Neural crest cell (in vitro differentiated cells): Measurements from ENCODE around the gene CHSY3. TPM values are rescaled to one million over a fixed set of nuclear protein-coding genes. Genes with fewer than 3 reads are reported as not detected.

Experiments
- DNase-seq: peaks from one replicate; pipeline ENCODE4 v3.0.0; 2021; ENCODE audit warnings: low read depth, mixed read lengths, low spot score
- H3K27ac Mint-ChIP-seq: one replicate; pipeline ENCODE4 v1.8.0; 2021; ENCODE audit warnings: mild to moderate bottlenecking, mixed read lengths; ENCODE audit not compliant: unreplicated experiment
- H3K27me3 Mint-ChIP-seq: 2 replicates; pipeline ENCODE4 v1.8.0; 2021; ENCODE audit warnings: low read depth, mild to moderate bottlenecking, mixed read lengths
- H3K36me3 Mint-ChIP-seq: 2 replicates; pipeline ENCODE4 v1.8.0; 2021; ENCODE audit warnings: low read depth, mild to moderate bottlenecking, mixed read lengths
- H3K4me1 Mint-ChIP-seq: 2 replicates; pipeline ENCODE4 v1.8.0; 2021; ENCODE audit warnings: mixed read lengths
- H3K4me3 Mint-ChIP-seq: one replicate; pipeline ENCODE4 v1.8.0; 2021; ENCODE audit warnings: mild to moderate bottlenecking, mixed read lengths
- H3K9me3 Mint-ChIP-seq: 2 replicates; pipeline ENCODE4 v1.8.0; 2021; ENCODE audit warnings: mixed read lengths
- total RNA-seq: library from RNA; stranded (reverse); gene quantifications from 2 replicates; pipeline ENCODE4 v1.2.1, GENCODE V29; 2021
- TF ChIP-seq, protein P1 (sequence below): fragments of 200-600 bp; sonication (generic); conservative IDR thresholded peaks from 2 replicates; pipeline ENCODE4 v1.5.0; 2021; ENCODE audit warnings: antibody characterized with exemption, mild to moderate bottlenecking

The CHSY3 gene
- total RNA-seq, 1 donor from 2014 or later = 0.91 TPM

GRCh38 chr5:130002876-130003275 is 98.6 kb downstream of the CHSY3 start:
- Mint-ChIP-seq H3K4me1 (no peaks in the 10 kb centered on the region), H3K4me3 (no peak overlapping the region), H3K27ac (no peak overlapping the region), H3K36me3 (no peaks in the 10 kb centered on the region), H3K27me3 (no peaks in the 10 kb centered on the region), H3K9me3 (no peaks in the 10 kb centered on the region)
- no peak for DNase-seq
- TF ChIP-seq, protein P1, sequence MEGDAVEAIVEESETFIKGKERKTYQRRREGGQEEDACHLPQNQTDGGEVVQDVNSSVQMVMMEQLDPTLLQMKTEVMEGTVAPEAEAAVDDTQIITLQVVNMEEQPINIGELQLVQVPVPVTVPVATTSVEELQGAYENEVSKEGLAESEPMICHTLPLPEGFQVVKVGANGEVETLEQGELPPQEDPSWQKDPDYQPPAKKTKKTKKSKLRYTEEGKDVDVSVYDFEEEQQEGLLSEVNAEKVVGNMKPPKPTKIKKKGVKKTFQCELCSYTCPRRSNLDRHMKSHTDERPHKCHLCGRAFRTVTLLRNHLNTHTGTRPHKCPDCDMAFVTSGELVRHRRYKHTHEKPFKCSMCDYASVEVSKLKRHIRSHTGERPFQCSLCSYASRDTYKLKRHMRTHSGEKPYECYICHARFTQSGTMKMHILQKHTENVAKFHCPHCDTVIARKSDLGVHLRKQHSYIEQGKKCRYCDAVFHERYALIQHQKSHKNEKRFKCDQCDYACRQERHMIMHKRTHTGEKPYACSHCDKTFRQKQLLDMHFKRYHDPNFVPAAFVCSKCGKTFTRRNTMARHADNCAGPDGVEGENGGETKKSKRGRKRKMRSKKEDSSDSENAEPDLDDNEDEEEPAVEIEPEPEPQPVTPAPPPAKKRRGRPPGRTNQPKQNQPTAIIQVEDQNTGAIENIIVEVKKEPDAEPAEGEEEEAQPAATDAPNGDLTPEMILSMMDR = no peak

DNA sequence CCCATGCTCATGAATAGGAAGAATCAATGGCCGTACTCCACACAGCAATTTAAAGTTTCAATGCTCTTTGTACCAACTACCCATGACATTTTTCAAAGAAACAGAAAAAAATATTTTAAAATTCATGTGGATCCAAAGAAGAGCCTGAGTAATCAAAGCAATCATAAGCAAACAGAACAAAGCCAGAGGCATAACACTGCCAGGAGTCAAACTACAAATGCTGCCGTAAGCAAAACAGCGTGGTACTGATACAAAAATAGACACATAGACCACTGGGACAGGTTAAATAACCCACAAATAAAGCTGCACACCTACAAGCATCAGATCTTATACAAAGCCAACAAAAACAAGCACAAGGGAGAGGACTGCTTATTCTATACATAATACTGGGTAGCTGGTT is 107.7 kb downstream of the CHSY3 start:
- TF ChIP-seq, protein P1 = no peak
- no peaks in the 10 kb centered on the region for H3K4me1 Mint-ChIP-seq
- H3K27me3 Mint-ChIP-seq = no peaks in the 10 kb centered on the region
- H3K27ac Mint-ChIP-seq = no peak overlapping the region
- H3K4me3 Mint-ChIP-seq = no peak overlapping the region
- H3K36me3 Mint-ChIP-seq = peaks cover 10% of the 10 kb centered on the region
- peaks cover 26% of the 10 kb centered on the region for H3K9me3 Mint-ChIP-seq
- DNase-seq = no peak

DNA sequence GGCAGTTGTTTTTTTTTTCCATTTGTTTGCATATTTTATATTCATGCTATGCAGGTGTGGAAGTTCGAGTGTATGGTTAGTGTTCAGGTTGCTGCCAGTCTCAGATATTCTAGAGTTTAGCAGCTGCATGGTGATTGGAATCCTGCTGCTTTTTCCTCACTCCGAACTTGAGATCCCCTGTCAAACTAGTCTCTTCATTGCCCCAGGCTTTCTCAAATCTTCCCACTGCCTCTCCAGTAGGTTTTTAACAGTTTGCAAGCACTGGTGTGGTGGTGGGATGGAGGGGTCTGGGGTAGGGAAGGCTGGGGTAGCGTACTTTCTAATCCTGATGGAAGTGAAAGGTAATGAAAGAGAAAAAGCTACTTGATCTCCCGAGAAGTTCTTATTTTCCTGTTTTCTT is 112.9 kb downstream of the CHSY3 start:
- DNase-seq = no peak
- TF ChIP-seq, protein P1 = no peak
- Mint-ChIP-seq H3K9me3 (peaks cover 6% of the 10 kb centered on the region), H3K27me3 (no peaks in the 10 kb centered on the region), H3K27ac (no peak overlapping the region), H3K4me3 (no peak overlapping the region), H3K36me3 (peaks cover 6% of the 10 kb centered on the region), H3K4me1 (peaks cover 9% of the 10 kb centered on the region)

DNA sequence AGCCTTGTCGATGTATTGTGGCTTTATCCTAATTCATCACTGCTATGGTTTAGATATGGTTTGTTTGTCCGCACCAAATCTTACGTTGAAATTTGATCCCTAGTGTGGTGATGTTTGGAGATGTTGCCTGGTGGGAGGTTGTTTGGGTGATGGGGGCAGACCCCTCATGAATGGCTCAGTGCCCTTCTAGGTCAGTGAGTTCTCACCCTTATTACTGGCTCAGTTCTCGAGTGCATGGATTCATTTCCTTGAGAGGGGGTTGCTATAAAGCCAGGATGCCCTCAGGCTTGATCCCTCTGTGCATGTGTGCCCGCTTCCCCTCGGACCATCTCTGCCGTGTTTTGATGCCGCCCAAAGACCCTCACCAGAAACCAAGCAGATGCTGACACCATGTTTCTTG is 114.4 kb downstream of the CHSY3 start:
- Mint-ChIP-seq H3K9me3 (peaks cover 6% of the 10 kb centered on the region), H3K27ac (peak overlapping the region; percentile 28), H3K36me3 (peaks cover 6% of the 10 kb centered on the region), H3K27me3 (no peaks in the 10 kb centered on the region), H3K4me3 (no peak overlapping the region), H3K4me1 (peaks cover 9% of the 10 kb centered on the region)
- TF ChIP-seq, protein P1 = no peak
- DNase-seq = no peak

DNA sequence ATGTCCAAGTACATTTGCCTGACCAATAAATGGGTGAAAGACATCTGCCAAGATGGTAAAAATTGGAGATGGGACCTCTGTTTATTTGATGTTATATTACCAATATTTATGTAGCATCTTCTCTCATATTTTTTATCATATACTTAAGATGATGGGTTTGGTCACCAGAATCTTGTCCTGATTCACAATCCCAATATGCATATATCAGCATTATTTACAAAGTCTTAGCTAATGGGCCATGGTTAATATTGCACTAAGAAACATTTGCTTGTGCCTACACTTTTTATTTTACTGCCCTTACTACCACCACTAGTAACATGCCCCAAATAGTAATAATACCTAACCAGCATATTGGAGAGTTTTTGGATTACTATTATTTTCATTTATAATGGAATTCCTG is 116.7 kb downstream of the CHSY3 start:
- Mint-ChIP-seq H3K27ac (no peak overlapping the region), H3K27me3 (no peaks in the 10 kb centered on the region), H3K4me1 (peaks cover 9% of the 10 kb centered on the region), H3K4me3 (no peak overlapping the region), H3K36me3 (peaks cover 2% of the 10 kb centered on the region), H3K9me3 (no peaks in the 10 kb centered on the region)
- no peak for DNase-seq
- TF ChIP-seq, protein P1 = no peak

DNA sequence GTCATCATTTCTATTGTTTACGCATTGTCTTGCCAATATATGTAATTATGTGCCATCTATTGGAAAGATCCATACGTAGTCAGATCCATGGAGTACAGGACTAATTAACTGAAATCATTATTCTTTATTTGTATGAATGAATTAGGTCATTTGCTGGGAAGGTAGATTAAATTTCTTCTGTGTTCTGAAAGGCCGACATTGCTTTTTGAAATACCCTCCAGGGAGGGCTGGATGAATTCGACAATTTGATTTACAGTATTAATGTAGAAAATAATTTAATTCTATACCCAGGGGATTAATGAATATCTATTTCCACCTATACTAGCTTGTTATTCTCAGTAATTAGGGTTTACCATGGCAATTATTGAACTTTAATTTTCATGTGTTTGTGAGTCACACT is 117.6 kb downstream of the CHSY3 start:
- TF ChIP-seq, protein P1 = no peak
- Mint-ChIP-seq H3K4me1 (peaks cover 9% of the 10 kb centered on the region), H3K27ac (no peak overlapping the region), H3K27me3 (no peaks in the 10 kb centered on the region), H3K4me3 (no peak overlapping the region), H3K9me3 (no peaks in the 10 kb centered on the region), H3K36me3 (peaks cover 2% of the 10 kb centered on the region)
- no peak for DNase-seq
